HEK293T (cell line): ENCODE results near the gene EML4.

Experiments used
- ARNT ChIP-seq: fragments of 450-650 bp; IDR thresholded peaks from 2 replicates; pipeline ENCODE4 v1.6.1; 2017; ENCODE audit warnings: mild to moderate bottlenecking
- BHLHE40 ChIP-seq: fragments of 450-650 bp; IDR thresholded peaks from 2 replicates; pipeline ENCODE4 v1.6.1; 2016; ENCODE audit warnings: mild to moderate bottlenecking, moderate library complexity, borderline replicate concordance
- CTBP1 ChIP-seq: fragments of 450-650 bp; IDR thresholded peaks from 2 replicates; pipeline ENCODE4 v1.6.1; 2016; ENCODE audit warnings: borderline replicate concordance
- FOXA1 ChIP-seq: fragments of 450-650 bp; IDR thresholded peaks from 2 replicates; pipeline ENCODE4 v1.6.1; 2016; ENCODE audit warnings: mild to moderate bottlenecking
- FOXK2 ChIP-seq: fragments of 450-650 bp; IDR thresholded peaks from 2 replicates; pipeline ENCODE4 v1.6.1; 2016; ENCODE audit warnings: mild to moderate bottlenecking
- FOXM1 ChIP-seq: fragments of 450-650 bp; IDR thresholded peaks from 2 replicates; pipeline ENCODE4 v1.6.1; 2017; ENCODE audit warnings: mild to moderate bottlenecking, borderline replicate concordance
- HDGF ChIP-seq: fragments of 450-650 bp; IDR thresholded peaks from 2 replicates; pipeline ENCODE4 v1.6.1; 2017; ENCODE audit warnings: antibody characterized with exemption, borderline replicate concordance
- LEF1 ChIP-seq: fragments of 450-650 bp; IDR thresholded peaks from 2 replicates; pipeline ENCODE4 v1.6.1; 2017; ENCODE audit warnings: mild to moderate bottlenecking, borderline replicate concordance
- NFRKB ChIP-seq: fragments of 450-650 bp; IDR thresholded peaks from 2 replicates; pipeline ENCODE4 v1.6.1; 2016; ENCODE audit warnings: mild to moderate bottlenecking, moderate library complexity
- PKNOX1 ChIP-seq: fragments of 450-650 bp; IDR thresholded peaks from 2 replicates; pipeline ENCODE4 v1.6.1; 2016
- SP1 ChIP-seq: fragments of 450-650 bp; IDR thresholded peaks from 2 replicates; pipeline ENCODE4 v1.6.1; 2017
- SUZ12 ChIP-seq: fragments of 450-650 bp; IDR thresholded peaks from 2 replicates; pipeline ENCODE4 v1.6.1; 2016; ENCODE audit warnings: mild to moderate bottlenecking
- TARDBP ChIP-seq: fragments of 450-650 bp; IDR thresholded peaks from 2 replicates; pipeline ENCODE4 v1.6.1; 2016
- ZNF384 ChIP-seq: fragments of 450-650 bp; IDR thresholded peaks from 2 replicates; pipeline ENCODE4 v1.6.1; 2016

GRCh38 chr2:42224422-42225067 lies 55.4 kb downstream of the EML4 start:
- TF ChIP-seq HDGF = no peak
- no peak for TF ChIP-seq SUZ12
- no peak for TF ChIP-seq CTBP1
- TF ChIP-seq BHLHE40 = no peak
- no peak for TF ChIP-seq SP1
- no peak for TF ChIP-seq FOXA1
- no peak for TF ChIP-seq LEF1
- TF ChIP-seq TARDBP = no peak
- TF ChIP-seq ZNF384 = no peak
- no peak for TF ChIP-seq PKNOX1
- TF ChIP-seq FOXM1 = no peak
- no peak for TF ChIP-seq ARNT
- TF ChIP-seq NFRKB = no peak
- TF ChIP-seq FOXK2 = no peak
